GM18505 (cell line): ENCODE measurements around the gene RFFL.

Experiments
- ATAC-seq: cut with Tn5 transposase; IDR thresholded peaks from one replicate; pipeline ENCODE4 v1.9.1; 2021; ENCODE audit not compliant: unreplicated experiment
- POLR2A ChIP-seq: IDR thresholded peaks from 4 replicates; pipeline ENCODE4 v1.6.1; 2011; ENCODE audit warnings: borderline replicate concordance; ENCODE audit not compliant: insufficient read depth, insufficient read length; ENCODE audit errors: extremely low read depth

RFFL gene

GRCh38 chr17:35073991-35074627 lies 10.6 kb upstream of the RFFL start:
- no peak for ATAC-seq

GRCh38 chr17:35073183-35073790 lies 9.8 kb upstream of the RFFL start:
- TF ChIP-seq POLR2A, result no peak
- no peak for ATAC-seq

More at GRCh38 chr17:35073991-35074627, 10.6 kb upstream of the RFFL start:
- no peak for TF ChIP-seq POLR2A

DNA sequence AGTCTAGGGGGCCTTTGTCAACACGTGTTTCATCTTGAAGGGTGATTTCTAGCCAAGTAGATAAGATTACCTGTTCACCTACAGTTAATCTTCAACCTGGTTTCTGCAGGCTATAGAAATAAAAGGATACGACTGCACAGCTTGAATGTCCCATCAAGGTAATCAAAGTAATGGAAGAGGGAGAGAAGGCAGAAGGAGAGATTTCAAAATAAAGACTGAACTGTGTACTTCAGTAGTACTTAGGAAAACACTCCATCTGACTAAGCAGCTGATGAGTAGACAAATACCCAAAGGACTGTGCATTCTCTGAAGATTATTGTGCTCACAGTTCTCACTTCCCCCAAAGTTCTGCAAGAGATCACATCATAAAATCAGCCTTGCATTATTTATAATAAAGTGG lies 5.8 kb upstream of the RFFL start:
- no peak for TF ChIP-seq POLR2A
- ATAC-seq, result no peak

- ATAC-seq, result no peak
- no peak for TF ChIP-seq POLR2A
Observed at GRCh38 chr17:35068249-35068648, 4.7 kb upstream of the RFFL start.

- no peak for TF ChIP-seq POLR2A
- no peak for ATAC-seq
Observed at GRCh38 chr17:35065880-35066279, 2.4 kb upstream of the RFFL start.

DNA sequence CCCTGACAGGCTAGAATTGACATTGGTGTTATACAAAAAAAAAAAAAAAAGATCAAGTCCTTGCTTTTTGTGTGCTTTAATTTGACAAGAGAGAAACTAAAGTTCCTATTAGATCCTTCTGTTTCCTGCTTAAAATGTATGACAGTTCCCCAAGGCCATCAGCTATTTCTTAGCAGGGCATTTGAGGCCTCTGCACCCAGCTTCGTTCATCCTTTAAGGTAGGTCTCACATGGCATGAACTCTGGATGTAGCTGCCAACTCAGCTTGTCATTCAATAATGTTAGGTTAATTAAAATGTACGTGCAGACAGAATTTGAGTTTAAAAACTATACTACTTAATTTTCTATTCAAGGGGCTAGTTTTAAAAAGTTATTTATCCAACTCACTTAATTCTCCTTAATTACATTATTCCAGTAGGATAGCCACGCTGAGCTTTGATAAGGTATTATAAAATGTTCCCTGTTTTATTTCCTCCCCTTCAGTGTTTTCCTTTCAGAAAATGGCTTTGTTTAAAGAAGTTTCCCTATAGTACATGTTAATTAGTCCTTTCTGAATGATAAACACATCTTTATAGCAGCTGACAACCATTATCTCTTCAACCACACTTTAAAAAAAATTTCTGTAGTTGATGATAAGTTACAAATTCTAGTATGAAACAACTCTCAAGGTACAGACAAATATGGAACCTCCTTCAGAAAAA lies 1.2 kb upstream of the RFFL start:
- no peak for TF ChIP-seq POLR2A
- ATAC-seq, result no peak

- ATAC-seq, result no peak
- TF ChIP-seq POLR2A, result no peak
Observed at GRCh38 chr17:35062308-35062707, 1.2 kb downstream of the RFFL start.

- ATAC-seq, result no peak
- TF ChIP-seq POLR2A, result no peak
Observed at GRCh38 chr17:35057332-35057915, 6.1 kb downstream of the RFFL start.

DNA sequence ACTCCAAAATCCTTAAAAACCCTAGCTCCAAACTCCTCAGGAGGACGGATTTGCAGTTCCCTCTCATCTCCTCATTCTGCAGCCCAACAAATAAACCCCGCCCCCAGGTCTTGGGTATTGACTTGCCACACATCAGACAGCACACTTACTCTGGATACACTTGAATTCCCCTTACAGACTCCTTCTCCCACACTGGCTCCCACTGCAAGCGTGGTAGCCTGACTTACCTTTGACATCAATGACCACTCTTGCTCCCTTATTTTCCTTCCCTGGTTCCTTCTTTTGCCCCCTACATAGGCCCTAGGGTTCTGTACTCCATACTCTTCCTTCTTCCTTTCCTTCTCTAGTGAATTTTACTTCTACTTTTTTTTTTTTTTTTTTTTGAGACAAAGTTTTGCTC lies 7.5 kb downstream of the RFFL start:
- ATAC-seq, result no peak
- TF ChIP-seq POLR2A, result no peak

DNA sequence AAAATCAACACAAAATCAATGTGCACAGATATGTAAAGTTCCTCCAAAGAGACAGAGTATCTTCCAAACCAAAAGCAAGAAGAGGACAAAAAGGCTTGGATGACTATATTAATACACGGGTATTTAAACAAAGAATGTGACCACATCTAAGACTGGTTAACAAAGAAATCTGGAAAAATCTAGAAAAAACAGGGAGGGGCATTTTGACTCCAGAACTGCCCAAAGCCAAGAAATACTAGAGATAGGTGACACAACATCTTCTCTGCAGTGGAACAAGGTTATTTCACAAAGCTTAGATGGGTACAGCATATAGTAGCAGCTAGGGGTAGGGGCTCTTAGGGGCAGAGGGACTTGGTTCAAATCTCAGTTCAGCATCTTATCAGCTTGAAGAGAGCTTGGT lies 10.3 kb downstream of the RFFL start:
- TF ChIP-seq POLR2A, result no peak
- no peak for ATAC-seq

DNA sequence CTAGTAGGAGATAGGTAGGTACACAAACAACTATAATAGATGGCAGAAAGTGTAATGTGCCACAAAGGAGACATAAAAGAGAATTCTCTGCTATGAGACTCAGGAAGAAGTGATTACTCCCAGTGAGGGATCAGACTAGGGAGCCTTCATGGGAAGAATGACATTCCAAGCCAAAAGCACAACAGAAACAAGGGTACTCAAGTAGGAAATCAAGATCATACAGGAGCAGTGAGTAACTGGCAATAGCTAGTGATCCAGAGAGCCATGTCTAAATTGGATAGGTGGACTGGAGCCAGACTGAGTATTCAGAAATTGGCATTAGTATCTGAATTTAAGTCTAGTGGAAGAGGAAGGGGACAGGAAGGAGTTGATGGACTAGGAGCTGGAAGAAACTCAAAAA lies 10.7 kb downstream of the RFFL start:
- no peak for ATAC-seq
- TF ChIP-seq POLR2A, result no peak

DNA sequence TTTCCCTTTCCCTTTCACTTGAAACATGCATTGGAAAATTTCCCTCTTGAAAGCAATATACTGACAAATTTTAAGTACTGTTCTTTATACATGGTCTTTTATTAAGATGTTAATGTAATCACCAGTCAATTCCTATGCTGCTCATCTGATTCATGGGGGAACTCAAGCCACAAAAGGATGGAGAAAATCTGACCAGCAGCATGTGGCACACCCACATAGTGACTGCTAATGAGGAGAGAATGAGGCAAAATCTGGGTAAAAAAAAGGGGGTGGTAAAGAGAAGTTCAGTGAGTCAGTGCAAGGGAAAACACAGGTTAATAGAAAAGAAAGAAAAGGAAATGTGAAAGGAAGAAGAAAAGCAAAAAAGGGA lies 11.3 kb downstream of the RFFL start:
- no peak for ATAC-seq

GRCh38 chr17:35051579-35052240 lies 11.8 kb downstream of the RFFL start:
- no peak for TF ChIP-seq POLR2A
- ATAC-seq, result peak; percentile 24

More for the DNA sequence above, 11.3 kb downstream of the RFFL start:
- TF ChIP-seq POLR2A, result no peak
